Right lobe of liver (tissue), 6 donors: ENCODE measurements around the gene TBC1D1. TPM values are rescaled to one million over a fixed set of nuclear protein-coding genes. Genes with fewer than 3 reads are reported as not detected.

Experiments
- ATAC-seq, 4 donors: fragments of 200-7000 bp; cut with Tn5 transposase; one replicate each; pipeline ENCODE4 v1.9.1; 2020; ENCODE audit warnings: mild to moderate bottlenecking in 4 of 4, moderate library complexity in 4 of 4
- DNase-seq, 3 donors: peaks; one replicate each; pipeline ENCODE4 v3.0.0-alpha.2; 2020
- H3K27ac ChIP-seq, 3 donors: fragments of 200-600 bp; one replicate each; pipeline ENCODE4 v1.8.0; 2022
- H3K27me3 ChIP-seq, 2 donors: fragments of 200-600 bp; one replicate each; pipeline ENCODE4 v1.8.0; 2022
- H3K36me3 ChIP-seq, 4 donors: fragments of 200-600 bp; sonication (generic) in 1 of 4; one replicate each; pipeline versions ENCODE4 v1.5.1 to v1.8.0; 2017 to 2022; ENCODE audit warnings: control low read depth in 1 of 4
- H3K4me1 ChIP-seq, 4 donors: fragments of 200-600 bp; sonication (generic) in 1 of 4; one replicate each; pipeline versions ENCODE4 v1.5.1 to v1.8.0; 2017 to 2022; ENCODE audit warnings: control low read depth in 1 of 4
- H3K4me3 ChIP-seq, 3 donors: fragments of 200-600 bp; one replicate each; pipeline ENCODE4 v1.8.0; 2022
- H3K9me3 ChIP-seq, 4 donors: fragments of 200-600 bp; sonication (generic) in 1 of 4; one replicate each; pipeline versions ENCODE4 v1.5.1 to v1.8.0; 2017 to 2022; ENCODE audit warnings: control low read depth in 1 of 4
- POLR2A ChIP-seq: fragments of 450-650 bp; IDR thresholded peaks from one replicate; pipeline ENCODE4 v1.6.1; 2017; ENCODE audit warnings: antibody characterized with exemption, mild to moderate bottlenecking
- WGBS: methylation state at CpG from one replicate; pipeline ENCODE4 v1.1.6; 2018; ENCODE audit warnings: low coverage, low lambda C conversion rate; ENCODE audit not compliant: insufficient coverage; ENCODE audit errors: missing lambda C conversion rate; 5-methylcytosine and 5-hydroxymethylcytosine counted together
- intact Hi-C, 2 donors: fragments of 100-400 bp; cut with DNase I; formaldehyde crosslinking; loops; one replicate each; pipeline versions ENCODE4 v1.11.2 to v1.14.1; 2022
- total RNA-seq, 6 experiments: library from RNA; depleted of rRNA in 2 of 6; stranded (reverse); fragments of >200 nt in 2 of 6; fragmentation: NEBNext Ultra II Directional in 3 of 6; extraction: Animal tissue kit (Norgen Biotek cat#: 25700) in 3 of 6; gene quantifications; one replicate each; pipeline versions ENCODE4 v1.1.0 to v1.2.4, GENCODE V29; 2016 to 2023
- TF ChIP-seq, protein P1 (sequence below), 4 donors: fragments of 200-600 bp in 3 of 4; fragments of 450-650 bp in 1 of 4; IDR thresholded peaks; one replicate each; pipeline versions ENCODE4 v1.5.1 to v1.8.0; 2016 to 2022; ENCODE audit warnings: antibody characterized with exemption in 4 of 4, mild to moderate bottlenecking in 2 of 4
- donor health status: DM: no; HTN: yes; CAD: no.
- donor health status: DM: no; HTN: no; CAD: no.
- donor health status: DM: no; HTN: no; CAD: no.
- donor health status: DM: no; HTN: yes; CAD: no.
- donor health status: DM: no; HTN: yes; CAD: no.

TBC1D1 gene
- total RNA-seq, 6 experiments from 2014 or later: 21.2 to 67.5 (median 35.8) TPM

GRCh38 chr4:38077791-38078489 lies 187.1 kb downstream of the TBC1D1 start:
- H3K4me3 ChIP-seq: no peak overlapping the region
- no peaks in the 10 kb centered on the region for H3K27me3 ChIP-seq
- ATAC-seq (no peak), DNase-seq (no peak)
- H3K27ac ChIP-seq: peak overlapping the region in 1 of 3 donors; percentile 65
- intact Hi-C loops: loop anchor here in 1 of 2 donors (10.0 kb wide), 1 partner anchor 97 kb away; no protein-coding TSS in a partner anchor
- TF ChIP-seq, protein P1, sequence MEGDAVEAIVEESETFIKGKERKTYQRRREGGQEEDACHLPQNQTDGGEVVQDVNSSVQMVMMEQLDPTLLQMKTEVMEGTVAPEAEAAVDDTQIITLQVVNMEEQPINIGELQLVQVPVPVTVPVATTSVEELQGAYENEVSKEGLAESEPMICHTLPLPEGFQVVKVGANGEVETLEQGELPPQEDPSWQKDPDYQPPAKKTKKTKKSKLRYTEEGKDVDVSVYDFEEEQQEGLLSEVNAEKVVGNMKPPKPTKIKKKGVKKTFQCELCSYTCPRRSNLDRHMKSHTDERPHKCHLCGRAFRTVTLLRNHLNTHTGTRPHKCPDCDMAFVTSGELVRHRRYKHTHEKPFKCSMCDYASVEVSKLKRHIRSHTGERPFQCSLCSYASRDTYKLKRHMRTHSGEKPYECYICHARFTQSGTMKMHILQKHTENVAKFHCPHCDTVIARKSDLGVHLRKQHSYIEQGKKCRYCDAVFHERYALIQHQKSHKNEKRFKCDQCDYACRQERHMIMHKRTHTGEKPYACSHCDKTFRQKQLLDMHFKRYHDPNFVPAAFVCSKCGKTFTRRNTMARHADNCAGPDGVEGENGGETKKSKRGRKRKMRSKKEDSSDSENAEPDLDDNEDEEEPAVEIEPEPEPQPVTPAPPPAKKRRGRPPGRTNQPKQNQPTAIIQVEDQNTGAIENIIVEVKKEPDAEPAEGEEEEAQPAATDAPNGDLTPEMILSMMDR (IDR thresholded peaks at IDR 0.05): no peak
- TF ChIP-seq POLR2A: no peak
- no peaks in the 10 kb centered on the region for H3K36me3 ChIP-seq
- H3K4me1 ChIP-seq: peaks cover 0 to 42% (median 0%) of the 10 kb centered on the region in 4 donors
- no peaks in the 10 kb centered on the region for H3K9me3 ChIP-seq
- 78% methylated on average over 10 of the region's 12 CpGs for WGBS

- no peak overlapping the region for H3K4me3 ChIP-seq
- ATAC-seq (peak; percentile 18 to 36 (median 22)), DNase-seq (no peak)
- intact Hi-C loops: loop anchor here in 1 of 2 donors (10.0 kb wide), 1 partner anchor 96 kb away; no protein-coding TSS in a partner anchor
- H3K9me3 ChIP-seq: no peaks in the 10 kb centered on the region
- 36% methylated on average over 7 of the region's 7 CpGs for WGBS
- no peaks in the 10 kb centered on the region for H3K36me3 ChIP-seq
- H3K27ac ChIP-seq: peak overlapping the region in 2 of 3 donors; percentile 36 to 65
- H3K27me3 ChIP-seq: no peaks in the 10 kb centered on the region
- TF ChIP-seq, protein P1 (IDR thresholded peaks at IDR 0.05): no peak
- no peak for TF ChIP-seq POLR2A
- peaks cover 0 to 38% (median 0%) of the 10 kb centered on the region in 4 donors for H3K4me1 ChIP-seq
Observed at GRCh38 chr4:38078590-38079421, 187.9 kb downstream of the TBC1D1 start.

GRCh38 chr4:38080061-38080974 lies 189.4 kb downstream of the TBC1D1 start:
- TF ChIP-seq, protein P1 (IDR thresholded peaks at IDR 0.05): no peak
- no peak for TF ChIP-seq POLR2A
- Histone ChIP-seq H3K4me3 (no peak overlapping the region), H3K27me3 (no peaks in the 10 kb centered on the region), H3K9me3 (no peaks in the 10 kb centered on the region), H3K36me3 (no peaks in the 10 kb centered on the region), H3K4me1 (peaks cover 0 to 23% (median 0%) of the 10 kb centered on the region in 4 donors), H3K27ac (peak overlapping the region in 1 of 3 donors; percentile 65)
- intact Hi-C loops: no loop called here
- peak in 2 of 3 donors; percentile 57 to 85 for DNase-seq
- peak; percentile 69 to 85 (median 71) for ATAC-seq
- WGBS: 60% methylated on average over 7 of the region's 14 CpGs

DNA sequence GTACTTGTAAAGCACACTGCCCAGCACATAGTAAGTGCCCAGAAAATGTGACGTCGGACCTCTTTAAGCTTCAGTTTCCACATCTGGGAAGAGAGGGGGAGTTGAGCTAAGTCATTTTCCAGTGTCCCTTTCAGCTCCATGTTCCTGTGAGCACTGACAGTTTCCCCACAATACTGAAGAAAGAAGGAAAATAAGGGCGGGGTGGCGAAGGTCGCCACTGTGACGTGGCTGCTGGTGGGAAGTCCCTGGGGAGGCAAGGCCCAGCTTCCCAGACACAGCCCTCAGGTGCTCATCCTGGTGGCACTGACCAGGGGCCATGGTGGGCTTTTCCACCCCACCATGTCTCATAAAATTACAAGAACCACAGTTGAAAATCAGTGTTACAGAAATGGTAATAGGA lies 191.1 kb downstream of the TBC1D1 start:
- no peaks in the 10 kb centered on the region for H3K36me3 ChIP-seq
- H3K4me1 ChIP-seq: peaks cover 0 to 18% (median 0%) of the 10 kb centered on the region in 4 donors
- DNase-seq: no peak
- no peak overlapping the region for H3K4me3 ChIP-seq
- H3K9me3 ChIP-seq: no peaks in the 10 kb centered on the region
- WGBS: 72% methylated on average over 4 of the region's 6 CpGs
- TF ChIP-seq POLR2A: no peak
- TF ChIP-seq, protein P1 (IDR thresholded peaks at IDR 0.05): no peak
- intact Hi-C loops: no loop called here
- peak overlapping the region in 2 of 3 donors; percentile 24 to 47 for H3K27ac ChIP-seq
- H3K27me3 ChIP-seq: no peaks in the 10 kb centered on the region
- ATAC-seq: peak in 1 of 4 donors; percentile 8
